ENCODE results near the gene TOPAZ1. TPM values are rescaled to one million over a fixed set of nuclear protein-coding genes. Genes with fewer than 3 reads are reported as not detected.

Gene TOPAZ1
- total and polyA plus RNA-seq, 9 of the 15 experiments (the other 6 are each of a cell fraction or from before 2014, with no cell fraction given): 0.01 TPM; not detected in 8

DNA sequence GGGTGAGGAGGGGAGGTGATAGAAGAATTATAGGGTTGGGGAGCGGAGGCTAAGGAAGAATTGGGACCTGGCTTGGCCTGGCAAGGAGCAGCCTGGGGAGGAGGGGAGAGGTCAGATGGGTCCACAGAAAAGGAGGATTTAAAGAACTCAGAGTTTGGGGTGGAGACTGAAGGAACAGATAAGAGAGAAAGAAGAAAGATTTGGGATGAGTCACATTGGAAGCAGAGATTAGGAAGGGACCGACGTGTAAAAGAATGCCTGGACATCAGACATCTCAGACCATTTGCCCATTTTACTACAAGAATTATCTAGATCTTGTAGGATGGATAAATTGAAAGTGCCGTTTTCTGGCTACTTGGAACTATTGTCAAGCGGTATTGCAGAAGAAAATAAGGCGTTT is 107.3 kb downstream of the TOPAZ1 start (continued):
- TF ChIP-seq, protein P1, sequence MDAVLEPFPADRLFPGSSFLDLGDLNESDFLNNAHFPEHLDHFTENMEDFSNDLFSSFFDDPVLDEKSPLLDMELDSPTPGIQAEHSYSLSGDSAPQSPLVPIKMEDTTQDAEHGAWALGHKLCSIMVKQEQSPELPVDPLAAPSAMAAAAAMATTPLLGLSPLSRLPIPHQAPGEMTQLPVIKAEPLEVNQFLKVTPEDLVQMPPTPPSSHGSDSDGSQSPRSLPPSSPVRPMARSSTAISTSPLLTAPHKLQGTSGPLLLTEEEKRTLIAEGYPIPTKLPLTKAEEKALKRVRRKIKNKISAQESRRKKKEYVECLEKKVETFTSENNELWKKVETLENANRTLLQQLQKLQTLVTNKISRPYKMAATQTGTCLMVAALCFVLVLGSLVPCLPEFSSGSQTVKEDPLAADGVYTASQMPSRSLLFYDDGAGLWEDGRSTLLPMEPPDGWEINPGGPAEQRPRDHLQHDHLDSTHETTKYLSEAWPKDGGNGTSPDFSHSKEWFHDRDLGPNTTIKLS (IDR thresholded peaks at IDR 0.05; ENCODE audit: borderline replicate concordance, low read depth): no peak
- TF ChIP-seq, protein P2, sequence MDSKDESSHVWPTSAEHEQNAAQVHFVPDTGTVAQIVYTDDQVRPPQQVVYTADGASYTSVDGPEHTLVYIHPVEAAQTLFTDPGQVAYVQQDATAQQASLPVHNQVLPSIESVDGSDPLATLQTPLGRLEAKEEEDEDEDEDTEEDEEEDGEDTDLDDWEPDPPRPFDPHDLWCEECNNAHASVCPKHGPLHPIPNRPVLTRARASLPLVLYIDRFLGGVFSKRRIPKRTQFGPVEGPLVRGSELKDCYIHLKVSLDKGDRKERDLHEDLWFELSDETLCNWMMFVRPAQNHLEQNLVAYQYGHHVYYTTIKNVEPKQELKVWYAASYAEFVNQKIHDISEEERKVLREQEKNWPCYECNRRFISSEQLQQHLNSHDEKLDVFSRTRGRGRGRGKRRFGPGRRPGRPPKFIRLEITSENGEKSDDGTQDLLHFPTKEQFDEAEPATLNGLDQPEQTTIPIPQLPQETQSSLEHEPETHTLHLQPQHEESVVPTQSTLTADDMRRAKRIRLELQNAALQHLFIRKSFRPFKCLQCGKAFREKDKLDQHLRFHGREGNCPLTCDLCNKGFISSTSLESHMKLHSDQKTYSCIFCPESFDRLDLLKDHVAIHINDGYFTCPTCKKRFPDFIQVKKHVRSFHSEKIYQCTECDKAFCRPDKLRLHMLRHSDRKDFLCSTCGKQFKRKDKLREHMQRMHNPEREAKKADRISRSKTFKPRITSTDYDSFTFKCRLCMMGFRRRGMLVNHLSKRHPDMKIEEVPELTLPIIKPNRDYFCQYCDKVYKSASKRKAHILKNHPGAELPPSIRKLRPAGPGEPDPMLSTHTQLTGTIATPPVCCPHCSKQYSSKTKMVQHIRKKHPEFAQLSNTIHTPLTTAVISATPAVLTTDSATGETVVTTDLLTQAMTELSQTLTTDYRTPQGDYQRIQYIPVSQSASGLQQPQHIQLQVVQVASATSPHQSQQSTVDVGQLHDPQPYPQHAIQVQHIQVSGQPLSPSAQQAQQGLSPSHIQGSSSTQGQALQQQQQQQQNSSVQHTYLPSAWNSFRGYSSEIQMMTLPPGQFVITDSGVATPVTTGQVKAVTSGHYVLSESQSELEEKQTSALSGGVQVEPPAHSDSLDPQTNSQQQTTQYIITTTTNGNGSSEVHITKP (IDR thresholded peaks at IDR 0.05; ENCODE audit: partially characterized antibody): no peak

DNA sequence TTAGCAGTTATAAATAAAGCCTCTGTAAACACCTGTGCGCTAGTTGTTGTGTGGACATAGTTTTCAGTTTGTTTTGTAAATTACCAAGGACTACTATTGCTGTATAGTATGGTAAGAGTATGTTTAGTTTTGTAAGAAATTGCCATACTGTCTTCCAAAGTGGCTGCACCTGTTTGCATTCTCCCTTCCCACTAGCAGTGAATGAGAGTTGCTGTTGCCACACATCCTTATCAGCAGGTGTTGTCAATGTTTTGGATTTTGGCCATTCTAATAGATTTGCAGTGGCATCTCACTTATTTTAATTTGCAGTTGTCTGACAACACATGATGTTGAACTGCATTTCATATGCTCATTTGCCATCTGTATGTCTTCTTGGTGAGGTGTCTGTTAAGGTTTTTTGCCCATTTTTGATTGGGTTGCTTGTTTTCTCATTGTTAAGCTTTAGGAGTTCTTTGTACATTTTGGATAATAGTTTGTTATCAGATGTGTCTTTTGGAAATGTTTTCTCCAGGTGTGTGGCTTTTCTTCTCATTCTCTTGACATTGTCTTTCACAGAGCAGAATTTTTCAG is 111.8 kb downstream of the TOPAZ1 start:
- FAIRE-seq (no peak), DNase-seq (ENCODE audit: extremely low read depth in 1 of 4, low spot score in 3 of 4) (no peak), ATAC-seq (no peak)
- Histone ChIP-seq H3K79me2 (ENCODE audit: control insufficient read depth, insufficient read depth, low read length) (peaks cover 8% of the 10 kb centered on the region; the same call in 1 of the 3 replicates), H3K27ac (ENCODE audit: extremely low read depth, low read depth, low read length) (no peak overlapping the region), H3K9me1 (ENCODE audit: control insufficient read depth, insufficient read depth, low read length) (no peaks in the 10 kb centered on the region), H3K4me3 (no peak overlapping the region), H3K9ac (ENCODE audit: insufficient read depth in 1 of 2, low read depth in 2 of 2, low read length in 2 of 2) (no peak overlapping the region), H3K36me3 (ENCODE audit: control insufficient read depth, insufficient read depth, low read length) (peaks cover 5% of the 10 kb centered on the region; the same call in 2 of the 3 replicates), H2AFZ (ENCODE audit: low read depth, low read length) (no peak overlapping the region), H3K27me3 (ENCODE audit: control insufficient read depth in 2 of 2, insufficient read depth in 2 of 2, low read length in 2 of 2) (no peaks in the 10 kb centered on the region), H3K4me2 (ENCODE audit: insufficient read depth, low read length) (no peak overlapping the region), H3K9me3 (replicated peaks; ENCODE audit: control insufficient read depth, insufficient read depth, low read depth, low read length) (no peaks in the 10 kb centered on the region), H3K4me1 (replicated peaks in 1 of 2; ENCODE audit: control insufficient read depth in 2 of 2, insufficient read depth in 2 of 2, low read length in 2 of 2) (peaks cover 0 to 29% of the 10 kb centered on the region in 2 experiments; a peak in 4 of 5 replicates), H4K20me1 (replicated peaks; ENCODE audit: control insufficient read depth, insufficient read depth, low read length) (0 out of 2 replicates have a peak, but pooled peaks cover 6% of the 10 kb centered on the region)
- ChIA-PET CTCF (ENCODE audit: low intra/inter-chr PET ratio) (no interaction called here), POLR2A (interaction anchor here (0.8 kb wide), 1 partner anchor 217 kb away, joined by 3 read pairs; no protein-coding TSS in a partner anchor)
- no TSS peak for BruUV-seq (replicated peaks)
- 96% methylated on average over 1 of the region's 1 CpG for WGBS (ENCODE audit: insufficient coverage, low coverage, missing lambda C conversion rate)
- intact Hi-C loops (cut with micrococcal nuclease): no loop called here
- TF ChIP-seq TRIM24 (IDR thresholded peaks at IDR 0.05): 0 out of 4 replicates have a peak, but pooled peaks have one; percentile 36 to 44
- TF ChIP-seq, protein P3, sequence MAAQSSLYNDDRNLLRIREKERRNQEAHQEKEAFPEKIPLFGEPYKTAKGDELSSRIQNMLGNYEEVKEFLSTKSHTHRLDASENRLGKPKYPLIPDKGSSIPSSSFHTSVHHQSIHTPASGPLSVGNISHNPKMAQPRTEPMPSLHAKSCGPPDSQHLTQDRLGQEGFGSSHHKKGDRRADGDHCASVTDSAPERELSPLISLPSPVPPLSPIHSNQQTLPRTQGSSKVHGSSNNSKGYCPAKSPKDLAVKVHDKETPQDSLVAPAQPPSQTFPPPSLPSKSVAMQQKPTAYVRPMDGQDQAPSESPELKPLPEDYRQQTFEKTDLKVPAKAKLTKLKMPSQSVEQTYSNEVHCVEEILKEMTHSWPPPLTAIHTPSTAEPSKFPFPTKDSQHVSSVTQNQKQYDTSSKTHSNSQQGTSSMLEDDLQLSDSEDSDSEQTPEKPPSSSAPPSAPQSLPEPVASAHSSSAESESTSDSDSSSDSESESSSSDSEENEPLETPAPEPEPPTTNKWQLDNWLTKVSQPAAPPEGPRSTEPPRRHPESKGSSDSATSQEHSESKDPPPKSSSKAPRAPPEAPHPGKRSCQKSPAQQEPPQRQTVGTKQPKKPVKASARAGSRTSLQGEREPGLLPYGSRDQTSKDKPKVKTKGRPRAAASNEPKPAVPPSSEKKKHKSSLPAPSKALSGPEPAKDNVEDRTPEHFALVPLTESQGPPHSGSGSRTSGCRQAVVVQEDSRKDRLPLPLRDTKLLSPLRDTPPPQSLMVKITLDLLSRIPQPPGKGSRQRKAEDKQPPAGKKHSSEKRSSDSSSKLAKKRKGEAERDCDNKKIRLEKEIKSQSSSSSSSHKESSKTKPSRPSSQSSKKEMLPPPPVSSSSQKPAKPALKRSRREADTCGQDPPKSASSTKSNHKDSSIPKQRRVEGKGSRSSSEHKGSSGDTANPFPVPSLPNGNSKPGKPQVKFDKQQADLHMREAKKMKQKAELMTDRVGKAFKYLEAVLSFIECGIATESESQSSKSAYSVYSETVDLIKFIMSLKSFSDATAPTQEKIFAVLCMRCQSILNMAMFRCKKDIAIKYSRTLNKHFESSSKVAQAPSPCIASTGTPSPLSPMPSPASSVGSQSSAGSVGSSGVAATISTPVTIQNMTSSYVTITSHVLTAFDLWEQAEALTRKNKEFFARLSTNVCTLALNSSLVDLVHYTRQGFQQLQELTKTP (IDR thresholded peaks at IDR 0.05; ENCODE audit: low read depth in 1 of 2, partially characterized antibody in 2 of 2): peak in 1 of 2 experiments; percentile 98
- TF ChIP-seq, protein P4, sequence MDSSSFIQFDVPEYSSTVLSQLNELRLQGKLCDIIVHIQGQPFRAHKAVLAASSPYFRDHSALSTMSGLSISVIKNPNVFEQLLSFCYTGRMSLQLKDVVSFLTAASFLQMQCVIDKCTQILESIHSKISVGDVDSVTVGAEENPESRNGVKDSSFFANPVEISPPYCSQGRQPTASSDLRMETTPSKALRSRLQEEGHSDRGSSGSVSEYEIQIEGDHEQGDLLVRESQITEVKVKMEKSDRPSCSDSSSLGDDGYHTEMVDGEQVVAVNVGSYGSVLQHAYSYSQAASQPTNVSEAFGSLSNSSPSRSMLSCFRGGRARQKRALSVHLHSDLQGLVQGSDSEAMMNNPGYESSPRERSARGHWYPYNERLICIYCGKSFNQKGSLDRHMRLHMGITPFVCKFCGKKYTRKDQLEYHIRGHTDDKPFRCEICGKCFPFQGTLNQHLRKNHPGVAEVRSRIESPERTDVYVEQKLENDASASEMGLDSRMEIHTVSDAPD (CRISPR knock-in tag; IDR thresholded peaks at IDR 0.05): no peak
- in situ Hi-C loops (cut with MboI): no loop called here

All from K562 (cell line).